NCI-H1436 treated with DMSO at 0.1 percent for 48 hours (cell line): ENCODE data around the gene GNG4.
A peak's percentile ranks its signal among the peaks of the same experiment; 100 is the strongest.
"Not testable (repeated sequence)": the region's sequence is repeated elsewhere in the genome, so short reads cannot be mapped to it uniquely, and the experiment has no call there.

ENCODE experiments used
- DNase-seq: peaks from one replicate; lab custom pipeline; 2025; lab: John Stamatoyannopoulos, UW

GNG4 gene

DNA sequence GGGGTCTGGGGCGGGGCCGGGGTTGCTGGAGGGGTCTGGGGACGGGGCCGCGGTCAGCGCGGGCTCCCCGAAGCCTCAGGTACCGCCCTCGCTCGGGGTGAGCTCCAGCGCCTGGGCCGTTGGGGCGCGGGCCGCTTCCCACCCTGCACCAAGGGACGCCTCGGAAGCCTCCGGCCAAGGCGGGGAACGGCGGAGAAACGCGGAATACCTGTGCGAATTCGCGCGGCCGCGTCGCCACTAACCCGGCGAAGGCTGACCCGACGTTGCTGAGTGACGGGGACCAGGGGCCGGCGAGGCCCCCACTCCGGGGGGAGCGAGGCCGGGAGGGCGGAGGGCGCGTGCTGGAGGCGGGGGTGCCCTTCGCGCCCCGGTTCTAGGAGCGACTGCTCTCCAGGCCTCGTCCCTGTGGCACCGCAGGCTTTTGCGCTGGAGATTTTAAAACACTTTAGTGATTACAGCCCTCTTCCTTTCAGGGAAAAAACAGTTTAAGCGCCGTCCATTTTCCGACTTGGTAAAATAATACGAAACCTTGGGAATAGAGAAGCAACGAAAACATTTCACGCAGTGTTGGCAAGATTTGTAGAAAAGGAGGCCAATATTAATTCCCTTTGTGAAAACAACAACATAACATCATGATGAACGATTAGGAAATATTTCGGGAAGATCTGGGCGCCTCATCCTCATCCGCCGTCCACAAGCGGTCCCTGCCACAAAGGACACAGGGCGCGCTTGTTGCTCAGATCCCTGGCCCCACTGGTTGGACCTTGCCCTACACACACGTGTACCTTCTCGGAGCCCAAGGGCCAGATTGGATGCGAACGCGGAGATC lies 971 bp upstream of the GNG4 start:
- DNase-seq = no peak

DNA sequence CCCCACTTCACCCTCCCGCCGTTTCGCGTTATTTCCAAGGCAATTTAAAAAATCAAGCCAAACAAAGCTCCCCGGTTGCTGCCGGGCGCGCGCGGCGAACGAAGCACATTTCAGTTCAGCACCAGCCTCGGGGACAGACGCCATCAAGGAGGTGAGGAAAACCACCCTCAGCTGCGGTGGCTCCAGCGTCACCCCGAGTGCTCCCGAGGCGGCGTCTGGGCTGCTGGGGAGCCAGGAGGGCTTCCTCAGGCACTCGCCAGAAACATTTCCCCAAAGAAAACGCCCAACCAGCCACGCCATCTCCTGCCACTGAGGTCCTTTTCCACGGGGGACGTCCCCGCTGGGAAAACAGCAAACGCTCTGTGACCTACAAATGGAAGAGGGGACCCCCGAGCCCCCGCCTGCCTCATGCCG lies 623 bp downstream of the GNG4 start:
- no peak for DNase-seq

DNA sequence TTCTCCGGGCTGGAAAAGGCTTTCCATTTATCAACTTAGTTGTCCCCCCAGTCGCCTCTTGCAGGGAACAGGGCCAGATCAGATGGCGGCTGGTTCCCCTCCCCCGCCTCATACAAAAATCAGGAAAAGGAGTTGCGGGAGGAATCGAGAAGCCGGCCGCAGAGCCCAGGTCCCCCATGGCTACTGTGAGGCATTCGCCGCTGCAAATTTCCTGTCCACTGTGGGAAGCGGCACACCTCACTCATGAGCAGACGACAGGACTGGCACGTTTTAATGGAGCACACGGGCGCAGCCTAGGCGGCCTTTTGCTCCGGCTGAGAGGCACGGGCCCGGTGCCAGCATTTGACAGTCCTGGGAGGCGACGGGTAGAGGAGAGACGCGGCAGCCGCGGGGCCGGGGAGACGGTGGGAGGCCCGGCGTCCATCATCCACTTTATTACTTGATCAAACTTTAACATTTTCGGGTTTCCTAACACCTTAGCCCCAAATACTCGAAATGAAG lies 1.1 kb downstream of the GNG4 start:
- DNase-seq = no peak

DNA sequence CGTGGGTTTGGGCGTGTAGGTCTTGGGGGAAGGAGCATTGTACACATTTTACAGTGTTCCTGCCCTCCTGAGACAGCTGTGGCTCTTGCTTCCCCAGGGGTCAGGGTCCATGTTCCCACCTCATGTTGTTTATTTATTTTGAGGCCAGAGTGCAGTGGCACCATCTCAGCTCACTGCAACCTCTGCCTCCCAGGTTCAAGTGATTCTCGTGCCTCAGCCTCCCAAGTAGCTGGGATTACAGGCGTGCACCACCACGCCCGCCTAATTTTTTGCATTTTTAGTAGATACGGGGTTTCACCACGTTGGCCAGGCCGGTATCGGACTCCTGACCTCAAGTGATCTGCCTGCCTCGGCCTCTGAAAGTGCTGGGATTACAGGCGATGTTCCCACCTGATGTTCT lies 2.0 kb downstream of the GNG4 start:
- DNase-seq = not testable (repeated sequence)

DNA sequence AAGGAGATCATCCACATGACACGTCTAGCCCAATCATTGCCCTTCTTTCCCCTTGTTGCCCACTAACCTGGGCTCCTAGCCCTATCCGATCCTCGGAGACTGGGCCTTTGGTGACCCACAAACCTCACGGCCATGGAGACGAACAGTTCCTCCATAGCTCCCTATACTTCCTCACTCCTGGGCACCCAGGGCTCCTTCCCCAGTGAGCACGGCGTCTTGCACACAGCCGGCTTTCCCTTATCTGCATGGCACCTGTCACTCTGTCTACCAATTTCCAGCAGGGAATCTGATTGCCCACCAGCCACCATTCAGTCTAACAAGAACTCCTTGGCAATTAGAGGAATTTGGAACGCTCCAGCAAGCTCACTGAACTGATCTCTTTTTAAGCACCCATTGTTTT lies 3.1 kb downstream of the GNG4 start:
- DNase-seq = no peak

DNA sequence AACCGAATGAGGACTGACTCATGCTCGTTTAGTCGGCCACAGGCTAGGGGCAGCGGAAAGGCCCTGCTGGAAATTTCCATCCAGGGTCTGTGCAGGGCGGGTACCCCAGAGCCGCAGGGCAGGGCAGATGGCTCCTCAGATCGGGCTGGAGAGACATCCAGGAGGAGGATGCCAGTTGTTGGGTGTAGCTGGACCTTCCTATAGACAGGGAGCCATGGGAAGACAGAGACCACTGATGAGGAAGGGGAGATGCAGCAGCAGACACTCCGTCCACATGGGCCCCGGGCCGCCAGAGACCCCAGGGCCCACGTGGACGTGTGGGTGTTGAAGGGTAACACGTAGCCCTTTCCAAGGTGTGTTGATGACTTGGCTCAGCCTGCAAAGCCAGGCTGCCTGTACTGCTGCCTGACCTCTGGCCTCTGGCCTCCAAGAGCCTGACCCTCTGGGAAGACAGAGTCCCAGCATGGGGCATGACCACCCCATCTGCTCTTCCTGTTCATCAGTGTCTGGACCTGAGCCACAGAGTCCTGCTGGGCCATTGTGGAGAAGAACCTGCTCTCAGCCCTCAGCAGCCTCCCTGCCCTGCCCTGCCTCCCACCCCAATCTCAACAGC lies 4.8 kb downstream of the GNG4 start:
- no peak for DNase-seq

DNA sequence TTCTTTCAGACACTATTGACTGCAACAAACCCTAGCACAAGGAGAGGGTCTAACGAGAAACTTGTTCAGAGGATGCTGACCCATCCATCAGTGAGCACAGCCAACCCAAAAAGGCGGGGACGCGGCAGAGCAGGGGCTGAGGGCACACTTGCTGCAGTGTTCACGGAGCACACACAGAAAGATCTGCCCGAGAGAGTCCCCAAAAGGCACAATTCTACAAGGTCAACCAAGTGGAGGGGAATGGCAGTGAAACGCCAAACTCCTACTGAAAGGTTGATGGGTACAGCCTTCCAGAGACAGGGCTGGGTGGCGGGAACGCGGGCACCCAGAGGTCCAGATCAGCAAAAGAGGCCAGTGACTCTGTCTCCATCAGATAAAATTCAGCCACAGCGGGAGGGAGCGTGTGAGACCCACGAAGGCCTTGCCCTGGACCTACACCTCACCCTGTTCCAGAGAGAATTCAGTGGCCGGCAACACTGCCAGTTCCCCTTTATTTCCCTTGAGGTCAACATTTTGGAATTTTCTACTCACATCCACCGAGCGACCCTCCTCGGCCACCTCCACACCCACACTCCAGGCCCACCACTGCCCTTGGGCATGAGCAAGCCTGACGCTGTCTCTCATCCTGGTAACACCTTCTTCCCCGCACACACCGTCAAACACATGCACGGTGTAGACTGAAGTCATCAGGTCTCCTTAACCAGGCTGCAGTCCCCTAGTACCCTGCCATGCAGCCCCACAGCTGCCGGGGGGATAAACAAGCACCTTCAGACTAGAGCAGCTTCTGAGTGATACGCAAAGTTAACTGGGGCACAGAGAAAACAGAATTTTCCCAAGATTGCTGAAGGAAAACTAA lies 5.5 kb downstream of the GNG4 start:
- DNase-seq = no peak

DNA sequence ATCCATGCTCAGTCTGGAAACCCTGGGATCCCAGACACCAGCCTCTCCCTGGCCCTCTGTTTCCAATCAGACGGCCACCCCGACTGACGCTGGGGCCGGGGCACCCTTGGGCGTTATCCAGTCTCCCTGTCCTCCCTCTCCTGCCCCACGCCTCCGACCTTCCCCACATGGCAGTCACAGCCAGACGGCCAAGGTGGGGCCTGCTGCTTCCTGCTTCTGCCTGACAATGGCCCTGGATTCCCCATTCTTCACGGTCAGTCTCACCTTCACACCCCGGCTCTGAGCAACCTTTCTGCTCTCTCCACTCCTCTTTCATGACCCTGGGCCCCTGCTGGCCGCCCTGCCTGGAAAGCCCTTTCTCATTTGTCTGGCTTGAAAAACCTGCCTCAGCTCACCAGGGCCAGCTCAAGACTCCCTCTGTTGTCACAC lies 6.6 kb downstream of the GNG4 start:
- no peak for DNase-seq

DNA sequence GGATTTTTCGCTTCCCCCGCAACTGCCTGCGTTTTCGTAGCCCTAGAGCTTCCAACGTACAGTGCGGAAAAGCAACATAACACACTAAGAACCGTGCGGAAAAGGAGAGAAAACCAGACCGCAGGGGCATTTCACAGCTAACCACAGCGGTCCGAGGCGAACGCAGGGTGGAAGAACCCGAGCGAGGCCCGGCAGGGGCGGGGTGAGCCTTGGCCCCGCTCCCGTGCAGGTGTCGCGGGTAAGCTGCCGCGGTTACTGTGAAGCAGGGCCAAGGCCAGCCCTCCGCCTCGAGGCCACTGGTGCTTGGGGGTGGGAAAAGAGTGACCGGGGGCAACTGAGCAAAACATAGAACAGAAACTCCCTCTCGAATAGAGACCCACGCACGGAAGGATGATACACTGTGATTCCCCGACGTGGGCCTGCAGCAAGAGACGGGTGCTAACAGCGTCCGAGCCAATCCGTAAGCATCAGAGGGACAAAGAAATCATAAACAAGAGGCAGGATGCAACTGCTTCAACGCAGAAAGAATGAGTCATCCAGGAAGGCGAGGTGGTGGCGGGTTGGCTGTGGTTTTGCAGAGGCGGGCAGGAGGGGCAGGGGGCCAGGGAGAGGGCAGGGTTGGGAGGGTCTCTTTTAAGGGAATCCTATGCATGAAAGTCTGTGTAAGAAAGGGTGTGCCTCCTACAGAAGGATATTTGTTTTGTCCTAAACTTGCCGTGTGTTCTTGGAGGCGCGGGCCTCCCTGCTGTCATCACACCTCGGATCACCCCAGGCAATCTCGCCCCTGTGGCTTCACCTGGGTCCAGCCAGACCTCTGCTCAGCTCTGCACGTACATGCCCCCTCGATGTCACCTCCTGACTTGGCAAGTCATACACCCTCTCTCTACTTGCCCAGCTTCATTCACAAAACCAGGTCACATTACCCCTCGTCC lies 7.3 kb downstream of the GNG4 start:
- DNase-seq = peak; percentile 43

DNA sequence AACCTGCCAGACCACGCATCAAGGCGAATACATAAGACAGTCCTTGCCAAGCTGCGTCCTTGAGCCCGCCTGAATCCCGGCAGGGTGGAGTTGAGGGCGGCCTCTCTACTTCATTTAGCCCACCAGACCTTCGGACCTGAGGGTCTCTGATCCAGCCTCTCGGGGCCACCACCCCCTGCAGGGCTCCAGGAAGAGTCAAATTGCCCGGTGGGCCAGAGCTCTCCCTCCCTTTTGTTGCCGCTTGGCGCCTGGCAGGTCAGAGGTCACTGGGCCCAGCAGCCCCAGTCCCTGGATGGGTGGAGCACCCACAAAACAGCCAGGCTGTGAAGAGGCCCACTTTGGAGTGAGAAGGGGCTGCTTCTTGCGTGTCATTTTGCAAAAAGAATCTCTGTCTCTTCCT lies 9.0 kb downstream of the GNG4 start:
- no peak for DNase-seq

DNA sequence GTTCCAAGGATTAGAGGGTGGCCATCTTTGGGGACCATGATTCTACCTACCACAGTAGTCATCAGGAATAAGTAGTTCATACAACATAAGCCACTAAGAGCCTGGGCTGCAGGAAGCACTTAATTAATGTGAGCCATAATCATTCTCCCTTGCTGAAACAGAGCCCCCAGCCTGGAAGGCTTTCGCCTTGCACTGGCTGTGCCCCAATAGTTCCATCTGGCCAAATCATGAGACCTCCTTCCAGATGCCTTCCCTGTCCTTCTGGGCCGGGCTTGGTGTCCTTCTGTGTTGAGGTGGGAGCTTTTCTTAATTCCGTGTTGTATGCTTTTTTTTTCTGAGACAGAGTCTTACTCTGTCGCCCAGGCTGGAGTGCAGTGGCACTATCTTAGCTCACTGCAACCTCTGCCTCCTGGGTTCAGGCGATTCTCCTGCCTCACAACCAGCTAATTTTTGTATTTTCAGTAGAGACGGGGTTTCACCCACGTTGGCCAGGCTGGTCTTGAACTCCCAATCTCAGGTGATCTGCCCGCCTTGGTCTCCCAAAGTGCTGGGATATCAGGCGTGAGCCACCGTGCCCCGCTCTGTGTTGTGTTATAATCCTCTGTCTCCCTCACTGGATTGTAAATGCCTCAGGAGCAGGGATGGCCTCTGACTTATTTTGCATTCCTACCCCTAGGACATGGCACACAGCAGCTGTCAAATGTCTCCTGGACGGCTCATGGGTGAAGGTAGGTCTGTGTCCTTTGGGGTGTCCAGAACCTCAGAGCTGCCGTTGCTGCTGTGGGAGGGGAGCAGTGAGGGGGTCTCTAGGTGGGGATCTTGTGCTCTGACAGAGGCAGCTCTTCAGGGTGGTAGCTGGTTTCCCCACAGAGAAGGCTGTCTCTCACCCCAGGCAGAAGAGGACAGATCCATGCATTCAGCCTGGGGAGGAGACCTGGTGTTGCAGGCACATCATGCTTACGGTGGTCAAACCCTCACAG lies 10.1 kb downstream of the GNG4 start:
- no peak for DNase-seq

DNA sequence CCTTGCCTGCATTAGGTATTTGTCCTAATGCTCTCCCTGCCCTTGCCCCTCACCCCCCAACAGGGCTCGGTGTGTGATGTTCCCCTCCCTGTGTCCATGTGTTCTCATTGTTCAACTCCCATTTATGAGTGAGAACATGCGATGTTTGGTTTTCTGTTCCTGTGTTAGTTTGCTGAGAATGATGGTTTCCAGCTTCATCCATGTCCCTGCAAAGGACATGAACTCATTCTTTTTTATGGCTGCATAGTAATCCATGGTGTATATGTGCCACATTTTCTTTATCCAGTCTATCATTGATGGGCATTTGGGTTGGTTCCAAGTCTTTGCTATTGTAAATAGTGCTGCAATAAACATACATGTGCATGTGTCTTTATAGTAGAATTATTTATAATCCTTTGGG lies 11.0 kb downstream of the GNG4 start:
- DNase-seq = not testable (repeated sequence)

DNA sequence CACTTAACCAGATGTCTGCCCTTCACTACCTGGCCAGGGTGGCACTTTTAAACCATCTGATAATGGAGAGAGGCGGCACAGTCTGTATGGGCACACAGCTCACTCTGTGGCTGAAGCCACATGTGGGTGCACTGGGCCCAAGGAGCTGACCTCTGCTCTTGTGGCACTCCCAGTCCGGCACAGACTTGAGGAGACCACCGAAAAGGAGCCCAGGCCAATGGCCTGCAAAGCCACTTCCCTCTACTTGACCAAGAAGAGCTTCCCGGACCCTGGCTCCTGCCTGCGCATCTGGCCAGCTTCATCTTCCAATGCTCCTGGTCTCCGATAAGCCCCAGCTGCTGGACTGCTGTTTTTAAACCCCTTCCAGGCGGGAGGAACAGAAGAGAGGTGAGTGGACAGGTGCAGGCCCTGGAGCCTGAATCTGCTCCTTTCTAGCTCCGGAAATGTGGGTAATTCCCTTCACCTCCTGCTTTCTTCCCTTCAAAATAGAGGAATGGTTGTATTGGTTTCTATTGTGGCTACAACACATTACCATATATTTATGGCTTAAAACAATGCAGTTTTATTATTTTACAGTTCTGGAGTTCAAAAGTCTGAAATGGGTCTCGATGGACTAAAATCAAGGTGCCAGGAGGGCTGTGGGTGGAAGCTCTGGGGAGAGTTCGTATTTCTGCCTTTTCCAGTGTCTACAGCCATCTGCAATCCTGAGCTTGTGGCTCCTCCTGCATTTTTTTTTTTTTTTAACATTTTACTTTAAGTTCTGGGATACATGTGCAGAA lies 11.6 kb downstream of the GNG4 start:
- no peak for DNase-seq

DNA sequence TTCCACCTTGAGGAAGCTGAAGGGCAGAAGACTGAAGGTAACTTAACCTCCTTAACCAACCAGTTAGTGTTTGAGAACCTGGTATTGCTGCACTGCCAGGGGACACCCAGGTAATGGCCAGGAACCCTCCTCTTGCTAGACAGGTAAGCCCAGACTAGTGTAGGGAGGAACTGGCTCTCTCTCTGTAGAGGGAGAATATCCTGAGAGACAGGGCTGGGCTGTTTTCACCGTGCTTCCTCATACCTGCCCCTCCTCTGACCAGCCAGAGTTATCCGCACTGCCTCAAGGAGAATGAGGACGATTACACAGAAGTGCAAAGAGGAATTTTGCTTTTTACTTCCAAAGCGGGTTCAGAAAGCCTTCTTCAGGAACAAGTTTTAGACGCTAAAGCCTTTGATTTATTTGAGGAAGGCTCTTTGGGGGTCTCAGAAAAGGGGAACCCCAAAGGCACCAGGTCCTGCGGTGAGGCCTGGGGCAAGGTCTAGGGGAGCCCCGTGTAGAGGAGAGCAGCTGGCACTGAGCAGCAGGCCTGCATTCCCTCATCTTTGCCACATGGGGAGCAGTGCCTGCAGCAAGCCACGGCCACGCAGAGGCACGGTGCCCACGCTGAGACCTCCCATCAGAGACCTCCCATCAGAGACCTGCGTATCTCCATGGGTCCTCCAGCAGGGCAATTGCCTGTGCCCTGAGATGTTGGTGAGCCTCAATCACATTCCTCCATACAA lies 13.5 kb downstream of the GNG4 start:
- DNase-seq = no peak

DNA sequence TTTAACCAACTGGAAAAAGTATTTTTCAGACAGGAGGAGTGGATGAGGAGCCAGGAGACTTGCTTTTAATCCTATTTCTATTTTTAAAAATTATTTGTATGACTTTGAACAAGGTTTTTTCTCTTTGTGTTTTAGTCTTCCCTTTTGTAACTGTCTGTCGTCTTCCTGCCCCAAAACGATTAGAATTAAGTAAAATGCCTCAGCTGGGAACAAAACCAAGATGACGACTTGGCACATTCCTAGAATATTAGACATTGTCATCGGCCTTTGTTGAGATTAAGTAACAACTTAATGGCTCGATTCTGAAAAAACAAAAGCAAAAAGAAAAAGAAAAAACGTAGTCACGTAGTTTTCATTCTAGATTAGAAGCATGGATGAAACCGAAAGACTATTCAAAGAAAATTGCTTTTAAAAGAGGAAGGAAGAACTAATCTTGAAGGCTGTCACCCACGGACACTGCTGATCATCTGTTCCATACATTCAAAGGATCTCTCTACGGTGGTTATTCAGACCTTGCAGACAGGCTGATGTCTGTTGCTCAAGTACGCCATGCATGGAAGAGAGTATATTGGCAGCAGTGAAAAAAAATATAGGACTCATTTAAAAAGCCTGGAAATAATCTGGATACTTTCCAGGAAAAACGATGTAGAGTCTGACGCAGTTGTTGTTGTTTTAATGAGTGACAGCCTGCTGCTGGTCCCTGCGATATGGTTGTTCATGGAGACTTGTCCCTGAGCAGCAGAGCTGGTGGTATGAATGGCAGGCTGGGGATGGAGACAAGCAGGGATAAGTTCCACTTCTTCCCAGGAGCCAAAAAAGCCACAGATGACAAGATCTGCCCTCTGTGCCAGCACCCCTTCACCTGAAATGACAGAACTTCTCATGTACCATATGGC lies 16.8 kb downstream of the GNG4 start:
- no peak for DNase-seq

DNA sequence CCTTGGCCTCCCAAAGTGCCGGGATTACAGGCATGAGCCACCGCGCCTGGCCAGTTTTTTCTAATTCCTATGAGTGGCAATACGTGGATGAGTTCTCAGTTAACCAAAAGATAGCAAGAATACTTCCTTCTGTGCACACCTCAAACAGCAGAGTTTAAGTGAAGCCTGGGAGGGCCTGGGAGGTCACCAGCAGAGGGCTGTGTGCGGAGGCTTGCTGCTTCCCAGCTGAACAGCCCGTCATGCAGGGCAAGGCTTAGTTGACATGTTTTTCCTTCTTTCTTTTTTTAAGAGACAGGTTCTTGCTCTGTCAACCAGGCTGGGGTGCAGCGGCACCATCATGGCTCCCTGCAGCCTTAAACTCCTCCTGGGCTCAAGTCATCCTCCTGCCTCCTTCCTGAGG lies 17.8 kb downstream of the GNG4 start:
- DNase-seq = no peak

DNA sequence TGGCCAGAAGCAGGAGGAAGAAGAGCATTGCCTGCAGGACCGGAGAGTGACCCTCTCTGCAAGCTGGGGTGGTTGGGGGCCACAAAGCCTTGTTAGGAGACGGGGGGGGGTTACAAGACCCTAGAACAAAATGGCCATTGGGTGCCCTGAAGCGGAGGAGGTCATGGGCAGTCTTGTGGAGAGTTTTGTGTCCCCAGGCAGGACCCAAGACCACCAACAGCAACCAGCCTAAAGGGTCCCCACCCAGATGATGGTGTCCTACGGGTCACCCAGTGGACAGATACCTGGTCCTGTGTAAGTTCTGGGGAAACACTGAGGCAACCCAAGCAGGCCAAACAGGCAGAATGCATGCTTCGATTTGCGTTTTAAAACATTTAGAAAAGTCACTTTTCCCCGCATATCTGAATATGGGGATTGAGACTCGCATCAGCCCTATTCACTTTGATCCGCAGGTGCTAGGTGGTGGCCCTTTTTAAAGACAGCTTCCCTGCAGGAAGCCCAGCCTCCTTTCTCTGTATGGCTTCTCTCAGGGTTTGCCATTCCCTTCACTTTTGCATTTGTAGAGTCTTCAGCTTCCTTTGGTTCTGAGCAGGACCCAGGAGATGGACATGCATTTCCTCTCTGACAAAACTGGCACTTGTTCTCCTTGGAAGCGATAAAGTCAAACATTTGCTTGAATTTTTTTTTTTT lies 21.1 kb downstream of the GNG4 start:
- DNase-seq = no peak
